M059J (cell line): ENCODE measurements around the gene PTTG1. TPM values are rescaled to one million over a fixed set of nuclear protein-coding genes. Genes with fewer than 3 reads are reported as not detected.

Source experiments
- DNase-seq: peaks from one replicate; pipeline ENCODE4 v3.0.0-alpha.2; 2012; ENCODE audit warnings: low read depth
- total RNA-seq: library from RNA; depleted of rRNA; stranded (reverse); fragments of >200 nt; shearing (Covaris generic); gene quantifications from 2 replicates; pipeline ENCODE4 v1.2.3, GENCODE V29; 2014; rRNA removed

Gene PTTG1
- 1,224 and 1,388 TPM in 2 replicates for total RNA-seq

DNA sequence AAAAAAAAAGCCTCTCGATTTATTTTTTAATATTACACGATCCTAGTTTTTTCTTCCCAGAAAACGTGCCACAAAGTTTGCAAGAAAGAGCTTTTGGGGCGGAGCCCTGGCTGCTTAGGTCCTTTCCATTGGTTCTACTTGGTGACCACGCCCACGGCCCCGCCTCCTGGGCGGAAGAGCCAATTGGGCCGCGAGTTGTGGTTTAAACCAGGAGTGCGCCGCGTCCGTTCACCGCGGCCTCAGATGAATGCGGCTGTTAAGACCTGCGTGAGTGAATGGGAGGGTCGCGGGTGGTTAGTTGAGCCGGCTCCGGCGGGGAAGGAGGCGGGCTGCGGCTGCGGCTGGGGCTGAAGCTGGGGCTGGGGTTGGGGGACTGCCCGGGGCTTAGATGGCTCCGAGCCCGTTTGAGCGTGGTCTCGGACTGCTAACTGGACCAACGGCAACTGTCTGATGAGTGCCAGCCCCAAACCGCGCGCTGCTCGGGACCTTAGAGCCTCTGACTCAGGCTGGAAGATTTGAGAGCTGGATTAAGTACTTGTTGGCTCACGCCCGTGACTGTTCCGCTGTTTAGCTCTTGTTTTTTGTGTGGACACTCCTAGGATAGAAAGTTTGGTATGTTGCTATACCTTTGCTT lies at the start of gene PTTG1:
Gene PTTG1 (plus strand): TSS at position 231 of the 634 bp plus-strand sequence. CDS start 458 bp downstream, outside the sequence.
- peak; percentile 97 for DNase-seq

DNA sequence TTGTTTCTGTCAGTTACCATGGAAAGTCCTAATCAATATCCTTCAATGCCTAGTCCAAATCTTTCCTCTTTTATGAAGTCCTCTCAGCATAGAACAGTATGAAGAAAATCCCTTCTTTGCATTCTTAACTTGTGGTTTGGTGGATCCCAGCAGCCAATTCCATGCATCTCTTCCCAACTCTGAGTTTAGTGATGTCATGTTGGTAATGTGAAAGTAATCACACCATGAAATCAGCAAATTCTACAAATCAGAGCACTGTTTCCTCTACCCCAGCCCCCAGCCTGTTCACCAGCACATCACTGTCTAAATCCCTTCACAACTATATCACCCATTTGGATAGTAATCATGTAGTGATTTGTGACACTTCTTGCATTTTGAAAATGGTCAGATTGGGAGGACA lies 46.5 kb upstream of the PTTG1 start:
- DNase-seq, result no peak

DNA sequence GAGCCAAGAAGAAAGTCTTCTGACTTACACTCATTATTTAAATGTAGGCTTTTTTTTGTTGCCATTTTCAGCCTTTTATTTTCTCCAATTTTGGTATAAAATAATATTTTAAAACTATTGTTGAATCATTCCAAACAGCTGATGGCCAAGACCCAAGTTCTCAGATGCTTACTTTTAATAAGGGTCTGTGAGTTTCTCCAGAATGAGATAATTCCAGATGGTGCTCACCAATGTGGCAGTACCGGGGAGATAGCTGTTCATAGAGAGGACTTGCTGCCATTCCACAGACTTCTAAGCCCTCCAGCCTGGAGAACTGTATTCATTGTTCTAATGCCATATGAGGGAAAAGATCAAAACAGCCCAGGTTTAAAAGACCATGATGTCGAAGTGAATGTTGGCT lies 46.0 kb upstream of the PTTG1 start:
- DNase-seq, result no peak

DNA sequence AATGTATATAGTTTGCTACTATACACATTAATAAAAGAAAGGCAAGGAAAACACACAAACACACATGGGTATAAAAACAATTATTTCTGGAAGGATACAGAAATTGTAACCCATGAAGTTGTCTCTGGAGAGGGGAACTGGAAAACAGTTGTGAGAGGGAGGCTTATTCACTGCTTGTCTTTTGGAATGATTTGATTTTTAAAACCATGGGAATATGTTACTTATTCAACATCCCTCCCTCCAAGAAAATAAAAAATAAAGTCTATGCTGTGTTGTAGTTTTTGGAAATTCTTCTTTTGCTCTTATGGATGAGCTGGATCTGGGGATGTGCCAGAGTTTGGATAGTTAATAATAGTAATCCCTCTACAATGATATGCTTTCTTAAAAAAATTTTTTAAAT lies 45.2 kb upstream of the PTTG1 start:
- DNase-seq, result no peak

DNA sequence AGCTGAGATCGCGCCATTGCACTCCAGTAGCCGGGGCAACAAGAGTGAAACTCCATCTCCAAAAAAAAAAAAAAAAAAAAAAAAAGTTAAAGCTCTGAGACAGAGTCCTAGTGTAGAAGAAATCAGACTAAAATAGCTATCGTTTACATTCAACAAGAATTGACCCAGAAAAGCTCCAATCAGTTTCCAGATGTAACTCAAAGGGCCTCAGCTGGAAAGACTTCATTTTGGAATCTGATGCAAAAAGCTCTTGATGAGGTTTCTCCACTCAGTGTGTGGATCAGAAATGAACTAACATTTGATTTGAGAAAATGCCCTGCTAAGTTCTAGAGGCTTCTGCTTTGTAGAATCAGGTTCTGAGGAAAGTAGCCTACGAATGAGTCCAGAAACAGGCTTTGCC lies 44.0 kb upstream of the PTTG1 start:
- no peak for DNase-seq

DNA sequence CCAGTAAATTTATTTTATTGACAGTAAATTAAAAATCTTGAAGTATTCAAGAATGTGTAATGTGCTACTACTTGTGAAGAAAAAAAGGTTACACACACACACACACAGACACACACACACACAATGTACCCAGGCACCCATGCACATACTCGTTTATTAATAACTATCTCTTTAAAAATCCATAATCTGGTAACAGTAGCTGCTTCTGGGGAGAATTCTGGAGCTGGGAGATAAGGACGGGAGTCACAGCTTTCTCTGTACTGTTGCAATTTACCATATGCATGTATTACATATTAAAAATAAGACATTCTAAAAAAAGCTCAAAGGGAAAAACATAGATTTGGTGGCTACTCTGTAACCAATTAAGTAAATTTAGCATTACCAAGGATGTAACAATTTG lies 43.3 kb upstream of the PTTG1 start:
- DNase-seq, result no peak

DNA sequence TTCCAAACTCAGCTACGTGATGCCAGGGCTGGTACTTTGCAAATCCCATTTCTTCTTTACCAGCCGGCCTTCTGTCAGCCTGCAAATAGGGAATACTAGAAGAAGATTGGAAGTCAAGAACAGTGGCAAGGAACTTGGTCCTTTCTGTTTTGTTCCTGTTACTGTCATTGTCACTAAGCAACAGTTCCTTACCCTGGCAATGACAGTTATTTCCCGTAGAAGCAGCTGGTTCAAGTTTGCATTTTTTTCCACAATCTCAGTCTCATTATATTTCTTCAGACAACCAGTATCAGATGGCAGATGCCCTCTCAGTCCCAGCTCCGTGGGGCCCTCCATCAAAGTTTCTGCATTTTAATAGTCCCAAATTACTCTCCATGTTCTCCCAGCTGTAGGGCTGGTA lies 42.1 kb upstream of the PTTG1 start:
- DNase-seq, result peak; percentile 17

DNA sequence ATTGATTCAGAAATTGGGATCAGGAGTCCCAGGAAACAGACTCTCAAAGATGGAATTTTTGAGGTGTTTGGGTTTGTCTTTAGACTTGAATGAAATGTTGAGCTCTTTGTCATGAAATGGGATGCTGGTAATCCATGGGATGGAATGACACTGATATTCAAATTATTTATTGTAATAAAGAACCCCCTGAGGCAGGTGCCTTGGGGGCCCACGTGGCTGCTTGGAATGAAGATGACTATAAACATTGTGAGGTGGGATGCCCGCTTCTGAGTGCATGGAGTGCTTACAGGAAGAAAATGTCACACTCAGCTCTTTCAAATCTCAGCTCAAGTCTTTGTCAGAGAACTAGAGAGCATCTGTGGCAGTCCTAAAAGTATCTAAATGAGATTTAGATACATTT lies 41.6 kb upstream of the PTTG1 start:
- DNase-seq, result no peak

DNA sequence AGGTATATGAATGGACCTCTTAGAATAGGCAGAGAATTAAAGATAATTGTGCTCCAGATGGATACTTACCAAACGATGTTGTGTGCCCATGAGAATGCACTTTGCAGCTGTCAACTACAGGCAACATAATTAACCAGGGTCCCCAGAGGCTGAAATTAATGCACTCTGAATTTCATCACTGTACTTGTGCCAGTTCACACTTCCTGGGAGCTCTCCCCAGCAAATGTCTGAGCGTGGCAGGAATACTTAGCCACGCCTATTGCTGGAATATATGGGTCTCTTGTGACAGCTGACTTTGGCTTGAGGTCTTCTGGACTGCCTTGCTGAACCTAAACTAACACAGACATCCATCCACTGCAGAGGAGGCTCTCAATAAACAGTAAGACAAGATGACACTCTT lies 39.3 kb upstream of the PTTG1 start:
- DNase-seq, result no peak

DNA sequence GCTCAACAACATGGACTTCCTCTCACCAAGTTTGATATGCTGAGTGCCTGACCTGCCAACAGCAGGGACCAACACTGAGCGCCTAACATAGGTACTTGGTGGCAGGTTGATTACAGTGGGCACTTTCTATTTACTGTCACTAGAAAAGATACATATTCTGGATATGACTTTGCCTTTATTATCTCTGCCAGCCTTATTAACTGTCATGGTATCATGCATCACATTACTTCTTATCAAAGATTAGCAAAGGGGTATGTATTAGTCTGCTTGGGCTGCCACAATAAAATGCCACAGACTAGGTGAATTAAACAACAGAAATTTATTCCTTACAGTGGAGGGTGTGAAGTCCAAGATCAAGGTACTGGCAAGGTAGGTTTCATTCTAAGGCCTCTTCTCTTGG lies 37.0 kb upstream of the PTTG1 start:
- DNase-seq, result no peak

DNA sequence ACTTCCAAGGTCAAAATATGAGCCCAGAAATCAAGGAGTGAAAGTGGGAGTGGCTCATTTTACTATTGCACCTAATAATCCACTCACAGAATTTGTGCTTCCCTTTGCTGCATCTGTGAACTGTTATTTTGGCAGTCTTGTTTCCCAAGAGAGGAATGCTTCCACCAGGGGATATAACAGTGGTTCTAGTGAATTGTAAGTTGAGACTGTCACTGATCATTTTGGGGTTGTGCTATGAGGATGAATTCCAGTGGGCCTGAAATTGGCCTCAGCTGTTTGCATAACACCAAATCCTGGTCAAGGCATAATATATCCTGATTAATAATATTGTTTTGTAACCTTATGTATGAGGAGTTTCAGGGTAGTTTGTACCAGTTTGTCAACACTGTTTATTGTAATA lies 36.2 kb upstream of the PTTG1 start:
- no peak for DNase-seq

DNA sequence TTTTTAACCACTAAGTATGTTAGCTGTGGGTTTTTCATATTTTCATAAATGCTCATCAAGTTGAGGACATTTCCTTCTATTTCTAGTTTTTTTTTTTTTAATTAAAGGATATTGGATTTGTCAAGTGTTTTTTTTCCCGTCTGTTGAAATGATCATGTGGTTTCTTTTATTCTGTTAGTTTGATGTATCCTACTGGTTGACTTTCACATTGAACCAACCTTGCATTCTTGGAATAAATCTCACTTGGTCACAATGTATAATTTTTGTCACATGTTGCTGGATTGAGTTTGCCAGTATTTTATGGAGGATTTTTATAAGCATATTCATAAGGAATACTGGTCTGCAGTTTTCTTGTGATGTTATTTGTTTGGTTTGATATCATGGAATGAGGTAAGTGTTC lies 34.2 kb upstream of the PTTG1 start:
- no peak for DNase-seq

DNA sequence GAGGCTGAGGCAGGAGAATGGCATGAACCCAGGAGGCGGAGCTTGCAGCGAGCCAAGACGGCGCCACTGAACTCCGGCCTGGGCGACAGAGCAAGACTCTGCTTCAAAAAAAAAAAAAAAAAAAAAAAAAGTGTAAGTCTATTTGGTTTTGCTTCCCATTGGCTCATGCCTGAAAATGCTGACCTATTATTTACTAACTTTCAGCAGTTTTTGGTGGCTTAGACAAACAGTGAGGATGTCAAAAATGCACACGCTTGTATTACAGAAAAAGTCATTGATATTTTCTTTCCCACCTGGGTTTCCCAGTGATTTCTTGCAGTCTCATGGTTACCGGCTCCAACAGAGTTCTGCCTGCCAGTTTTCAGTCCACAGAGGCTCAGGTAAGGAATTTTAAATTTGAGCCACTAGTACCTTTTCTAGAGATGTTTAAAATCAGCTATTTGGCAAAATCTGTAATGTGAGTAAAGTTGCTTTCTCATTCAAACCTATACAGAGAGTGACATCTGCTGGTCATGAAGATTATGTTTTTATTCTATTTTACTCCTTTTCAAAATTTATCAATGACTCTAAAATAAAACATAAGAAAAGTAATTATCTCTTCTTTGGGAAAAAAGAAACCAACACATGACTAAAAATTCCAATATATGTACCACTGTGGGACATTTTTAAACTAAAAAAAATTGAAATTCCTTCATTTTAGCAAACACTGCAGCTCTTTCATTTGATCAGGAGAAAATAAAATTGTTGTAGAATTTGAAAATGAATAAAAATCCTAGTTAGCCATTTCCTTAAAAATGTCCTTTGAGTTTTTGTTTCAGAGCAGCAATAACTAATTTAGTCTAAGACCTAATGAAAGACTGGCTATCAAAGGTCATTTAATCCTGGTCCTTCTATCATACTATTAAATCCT lies 30.6 kb upstream of the PTTG1 start:
- peak; percentile 37 for DNase-seq

DNA sequence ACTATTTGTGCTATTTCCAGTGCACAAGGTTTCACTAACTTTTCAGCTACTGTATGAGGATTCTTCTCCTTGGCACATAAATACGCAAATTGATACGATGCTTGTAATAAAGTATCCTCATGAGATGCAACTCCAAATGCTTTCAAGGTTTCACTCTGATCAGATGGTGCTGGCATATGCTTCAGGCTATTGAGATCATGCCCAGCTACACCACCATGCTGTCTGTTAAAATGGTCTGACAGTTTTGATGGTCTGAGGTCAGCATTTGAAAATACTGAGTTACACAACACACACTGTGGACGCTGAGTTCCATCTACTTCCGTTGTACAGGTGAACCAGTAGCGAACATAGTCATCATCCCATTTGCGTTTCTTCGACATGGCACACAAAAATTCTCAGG lies 26.5 kb upstream of the PTTG1 start:
- DNase-seq, result no peak

DNA sequence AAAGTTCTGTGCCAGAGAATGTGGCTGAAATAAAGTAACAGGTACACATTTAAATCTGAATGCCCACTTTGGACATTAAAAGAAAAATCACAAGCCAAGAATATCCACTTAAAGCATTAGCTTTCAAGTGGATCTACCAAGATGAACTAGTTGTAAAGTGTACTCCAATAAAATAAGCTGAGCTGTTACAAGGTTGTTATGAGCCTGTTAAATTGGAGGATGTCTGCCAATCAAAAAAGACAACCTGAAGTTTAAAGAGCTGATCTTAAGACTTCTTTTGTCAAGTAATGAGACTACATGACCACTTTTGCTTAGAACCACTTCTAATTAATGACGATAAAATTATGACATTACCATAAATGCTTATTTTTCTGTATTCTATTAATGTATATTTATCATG lies 24.2 kb upstream of the PTTG1 start:
- DNase-seq, result no peak

DNA sequence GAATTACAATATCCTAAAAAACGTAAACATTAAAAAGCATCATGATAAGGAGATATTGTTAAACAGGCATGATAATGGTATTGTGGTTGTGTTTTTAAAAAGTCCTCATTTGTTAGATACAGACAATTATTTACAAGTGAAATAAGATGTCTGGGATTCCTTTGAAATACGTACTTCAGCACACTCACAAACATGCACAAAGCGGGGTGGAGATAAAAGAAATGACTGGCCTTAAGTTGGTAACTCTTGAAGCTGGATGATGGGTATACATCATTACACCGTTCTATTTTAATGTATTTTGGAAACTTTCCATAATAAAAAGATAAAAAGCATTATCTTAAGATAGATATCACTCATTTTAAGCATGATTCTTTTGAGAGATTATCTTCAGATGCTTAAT lies 22.8 kb upstream of the PTTG1 start:
- DNase-seq, result no peak

DNA sequence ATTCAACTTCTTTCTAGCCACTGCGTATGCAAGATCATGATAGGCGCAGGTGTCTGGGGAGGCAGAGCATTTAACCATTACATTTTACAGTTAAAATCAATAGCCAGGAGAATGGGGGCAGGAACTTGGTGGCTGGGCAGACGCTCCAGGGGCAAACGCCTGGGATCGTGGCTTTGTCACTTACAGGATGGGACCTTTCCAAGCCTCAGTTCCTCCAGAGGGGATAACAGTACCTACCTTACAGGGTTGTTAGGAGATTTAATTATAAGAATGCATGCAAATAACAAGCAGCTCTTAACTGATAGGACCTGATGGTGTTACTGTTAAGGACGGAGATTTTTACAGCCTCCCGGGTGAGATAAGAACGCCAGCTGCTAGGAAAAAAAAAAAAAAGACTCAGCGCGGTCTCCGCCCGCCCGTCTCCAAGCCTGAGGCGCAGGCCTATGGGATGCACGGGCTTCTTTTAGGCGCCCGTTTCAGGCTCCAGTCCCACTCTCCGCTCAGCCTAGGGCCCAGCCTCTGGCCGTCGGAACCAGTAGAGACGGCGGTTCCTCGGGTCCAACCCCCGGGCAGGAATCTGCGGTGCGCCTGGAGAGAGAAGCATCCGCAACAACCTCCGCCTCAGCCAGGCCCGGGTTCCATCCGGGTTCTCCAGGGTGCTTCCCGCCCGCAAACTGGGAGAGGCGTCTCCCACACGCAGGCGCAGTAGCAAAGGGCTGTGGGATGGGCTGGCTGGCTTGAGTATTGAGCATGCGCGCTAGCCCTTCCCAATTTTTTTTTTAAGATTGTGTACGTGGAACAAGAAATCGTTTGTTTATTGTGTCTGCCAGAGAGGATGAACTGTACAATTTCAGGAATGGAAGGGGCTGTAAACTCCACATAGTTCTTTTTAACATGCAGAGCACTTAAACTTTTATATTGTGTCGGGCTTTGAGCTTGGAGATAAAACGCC lies 22.0 kb upstream of the PTTG1 start, which contains the start of gene FAM200C:
Gene FAM200C (minus strand): TSS at position 653 of the 952 bp plus-strand sequence. CDS start 4,564 bp downstream, outside the sequence.
- DNase-seq, result peak; percentile 93

DNA sequence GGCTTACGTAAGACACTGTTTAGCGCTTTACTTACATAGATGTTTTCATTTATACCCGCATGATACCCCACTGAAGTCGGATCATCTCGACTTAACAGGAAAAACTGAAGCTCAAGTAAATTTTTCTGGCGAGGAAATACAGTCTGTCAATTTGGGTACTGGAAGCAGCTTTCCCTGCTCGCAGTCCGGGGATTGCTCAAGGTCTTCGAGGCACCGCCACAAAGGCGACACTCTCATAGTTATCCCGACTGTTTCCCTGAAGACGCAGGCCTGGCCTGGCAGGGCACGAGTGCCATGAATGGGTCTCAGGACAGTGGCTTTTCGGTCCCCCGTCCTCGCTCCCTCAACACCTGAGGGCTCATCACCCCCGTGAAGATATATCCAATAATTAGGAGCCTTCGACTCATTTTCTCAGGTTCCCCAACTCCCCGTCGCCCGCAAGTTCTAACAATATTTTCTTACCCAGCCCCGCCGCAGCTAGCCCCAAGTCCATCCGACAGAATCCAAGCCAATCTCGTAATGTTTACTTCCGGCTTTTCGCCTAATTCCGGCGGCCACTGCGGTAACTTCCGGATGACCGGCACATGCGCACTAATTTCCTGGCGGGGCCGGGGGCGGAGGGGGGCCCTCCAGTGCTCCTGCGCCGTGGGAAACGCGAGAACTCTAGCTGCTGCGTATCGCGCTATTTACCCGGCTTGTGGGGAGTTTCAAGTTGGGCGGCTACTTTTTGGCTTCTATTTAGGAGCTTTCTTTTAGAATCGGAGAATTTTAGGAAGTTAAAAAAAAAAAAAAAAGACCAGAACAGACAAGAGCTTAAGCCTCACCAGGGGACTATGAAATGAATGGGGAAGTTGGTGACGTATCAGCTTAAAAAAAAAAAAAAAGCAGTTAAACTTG lies 2.8 kb upstream of the PTTG1 start, which contains the start of gene SLU7:
Gene SLU7 (minus strand): TSS at position 521 of the 897 bp plus-strand sequence. CDS start 3,787 bp downstream, outside the sequence.
- DNase-seq, result peak; percentile 96

DNA sequence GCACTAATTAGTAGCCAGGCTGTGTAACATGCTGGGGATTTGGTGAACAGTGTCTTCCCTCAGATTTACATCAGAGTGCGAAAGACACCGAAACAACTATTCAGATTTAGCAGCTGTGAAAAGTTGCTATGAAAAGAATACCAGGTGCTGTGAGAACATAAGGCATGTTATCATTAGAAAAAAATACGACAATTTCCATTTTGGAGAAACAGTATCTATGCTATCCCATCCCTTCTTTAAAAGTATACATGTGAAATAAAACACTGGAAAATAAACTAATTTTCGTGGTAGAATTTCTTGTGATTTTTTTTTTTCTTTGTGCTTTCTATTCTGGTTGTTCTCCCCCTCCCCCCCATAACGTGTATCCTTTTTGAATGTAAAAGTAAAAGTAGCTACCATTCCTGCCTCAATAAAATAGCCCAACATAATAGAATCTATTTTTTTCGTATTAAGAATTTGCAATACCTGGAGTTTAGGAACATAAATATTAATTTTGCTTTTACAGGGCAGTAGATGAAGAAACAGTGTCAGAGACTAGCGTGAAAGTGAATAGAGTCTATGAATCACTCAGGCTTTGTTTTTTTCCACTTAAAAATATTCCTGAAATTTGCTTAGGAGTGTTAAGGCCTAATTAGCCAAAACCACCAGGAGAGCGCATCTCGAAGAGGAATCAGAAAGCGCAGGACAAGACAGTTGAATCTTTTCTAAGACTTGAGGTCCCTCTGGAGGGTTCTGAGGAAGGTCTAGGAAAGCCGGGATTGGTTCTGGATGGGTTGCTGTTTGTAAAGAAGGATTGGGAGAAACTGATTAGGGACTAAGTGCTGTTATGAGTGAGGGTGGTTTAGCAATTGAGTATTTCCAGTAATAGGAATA lies 2.0 kb upstream of the PTTG1 start:
- peak; percentile 15 for DNase-seq

DNA sequence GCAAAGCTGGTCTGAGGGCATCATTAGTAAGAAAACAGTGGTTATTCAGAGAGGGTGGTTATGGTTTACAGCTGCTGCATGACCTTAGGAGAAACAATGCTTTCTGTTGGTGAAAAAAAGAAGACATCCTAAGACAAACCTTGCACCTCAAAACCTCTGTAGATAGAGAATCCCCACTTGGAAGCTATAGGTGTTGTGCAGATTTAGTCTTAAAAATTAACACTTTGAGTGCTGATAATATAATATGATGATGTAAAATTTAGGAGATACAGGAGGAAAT lies 1.4 kb upstream of the PTTG1 start:
- DNase-seq, result no peak
